GM23338 (cell line): ENCODE data around the gene POLR2B. TPM values are rescaled to one million over a fixed set of nuclear protein-coding genes. Genes with fewer than 3 reads are reported as not detected.

ENCODE experiments used
- ATAC-seq: fragments of 200-7000 bp; cut with Tn5 transposase; 3 replicates; pipeline ENCODE4 v1.9.1; 2020
- DNase-seq: peaks from one replicate; pipeline ENCODE4 v3.0.0-alpha.2; 2015; ENCODE audit warnings: low spot score
- H2AFZ ChIP-seq: fragments of 200-600 bp; sonication (generic); 2 replicates; pipeline ENCODE4 v1.8.0; 2016; ENCODE audit warnings: antibody characterized with exemption, mild to moderate bottlenecking, moderate library complexity
- H3F3A ChIP-seq: fragments of 200-600 bp; sonication (generic); replicated peaks from 2 replicates; pipeline ENCODE4 v1.8.0; 2017; ENCODE audit warnings: antibody characterized with exemption, mixed run types, low read depth
- H3K27ac ChIP-seq: fragments of 200-600 bp; sonication (generic); 2 replicates; pipeline ENCODE4 v1.6.1; 2016; ENCODE audit warnings: low read depth
- H3K27me3 ChIP-seq: fragments of 200-600 bp; sonication (generic); 2 replicates; pipeline ENCODE4 v1.8.0; 2016; ENCODE audit warnings: mild to moderate bottlenecking, mixed run types, moderate library complexity; ENCODE audit not compliant: insufficient read depth
- H3K36me3 ChIP-seq: fragments of 200-600 bp; sonication (generic); 2 replicates; pipeline ENCODE4 v1.8.0; 2016; ENCODE audit warnings: mild to moderate bottlenecking; ENCODE audit not compliant: insufficient read depth
- H3K4me1 ChIP-seq: fragments of 200-600 bp; sonication (generic); 2 replicates; pipeline ENCODE4 v1.8.0; 2016; ENCODE audit warnings: mild to moderate bottlenecking, moderate library complexity; ENCODE audit not compliant: insufficient read depth
- H3K4me2 ChIP-seq: fragments of 200-600 bp; sonication (generic); 2 replicates; pipeline ENCODE4 v1.7.1; 2017; ENCODE audit warnings: mixed run types
- H3K4me3 ChIP-seq: fragments of 200-600 bp; sonication (generic); 2 replicates; pipeline ENCODE4 v1.6.1; 2016; ENCODE audit warnings: mixed run types
- H3K79me2 ChIP-seq: fragments of 200-600 bp; sonication (generic); replicated peaks from 2 replicates; pipeline ENCODE4 v1.8.0; 2017; ENCODE audit warnings: mild to moderate bottlenecking; ENCODE audit not compliant: insufficient read depth
- H3K9me2 ChIP-seq: fragments of 200-600 bp; sonication (generic); 2 replicates; pipeline ENCODE4 v1.8.0; 2017; ENCODE audit not compliant: insufficient read depth
- H4K20me1 ChIP-seq: fragments of 200-600 bp; sonication (generic); replicated peaks from 2 replicates; pipeline ENCODE4 v1.8.0; 2017; ENCODE audit warnings: mild to moderate bottlenecking; ENCODE audit not compliant: insufficient read depth
- H3K27ac Mint-ChIP-seq: 2 replicates; pipeline ENCODE4 v1.8.0; 2020; ENCODE audit warnings: inconsistent platforms, mild to moderate bottlenecking, moderate library complexity, mixed read lengths
- H3K27me3 Mint-ChIP-seq: 3 replicates; pipeline ENCODE4 v1.8.0; 2022; ENCODE audit warnings: low read depth, mild to moderate bottlenecking, moderate library complexity, mixed read lengths, inconsistent platforms; ENCODE audit not compliant: insufficient read depth, poor library complexity
- H3K36me3 Mint-ChIP-seq: 3 replicates; pipeline ENCODE4 v1.8.0; 2021; ENCODE audit warnings: low read depth, mild to moderate bottlenecking, inconsistent platforms, moderate library complexity, mixed read lengths
- H3K4me1 Mint-ChIP-seq: 3 replicates; pipeline ENCODE4 v1.8.0; 2020; ENCODE audit warnings: mild to moderate bottlenecking, inconsistent platforms, mixed read lengths
- H3K4me3 Mint-ChIP-seq: 3 replicates; pipeline ENCODE4 v1.8.0; 2021; ENCODE audit warnings: moderate library complexity, mild to moderate bottlenecking, inconsistent platforms, mixed read lengths
- H3K9me3 Mint-ChIP-seq: 3 replicates; pipeline ENCODE4 v1.8.0; 2020; ENCODE audit warnings: moderate library complexity, mild to moderate bottlenecking, inconsistent platforms, mixed read lengths
- CREB1 ChIP-seq: fragments of 250-450 bp; sonication (Bioruptor Pico); IDR thresholded peaks from 2 replicates; pipeline ENCODE4 v1.5.0; 2020; ENCODE audit warnings: low read depth, mild to moderate bottlenecking, moderate library complexity
- CTCF ChIP-seq, 2 experiments: fragments of 200-600 bp in 1 of 2; sonication (generic) in 1 of 2; conservative IDR thresholded peaks; 2 replicates each; pipeline versions ENCODE4 v1.5.1 to v1.6.1; 2016 to 2017; ENCODE audit warnings: antibody characterized with exemption in 2 of 2, low read depth in 2 of 2, mild to moderate bottlenecking in 2 of 2, moderate library complexity in 1 of 2
- EZH2 ChIP-seq: fragments of 200-600 bp; sonication (generic); IDR thresholded peaks from one replicate; pipeline ENCODE4 v1.8.0; 2017; ENCODE audit warnings: antibody characterized with exemption, mild to moderate bottlenecking, low read depth; ENCODE audit not compliant: unreplicated experiment
- EZH2phosphoT487 ChIP-seq: fragments of 200-600 bp; sonication (generic); IDR thresholded peaks from one replicate; pipeline ENCODE4 v1.8.1; 2018; ENCODE audit warnings: antibody characterized with exemption; ENCODE audit not compliant: unreplicated experiment
- JUNB ChIP-seq: IDR thresholded peaks from one replicate; pipeline ENCODE4 v1.6.1; 2016; ENCODE audit warnings: antibody characterized with exemption; ENCODE audit not compliant: unreplicated experiment
- POLR2AphosphoS5 ChIP-seq: IDR thresholded peaks from 2 replicates; pipeline ENCODE4 v1.6.1; 2016; ENCODE audit warnings: antibody characterized with exemption, low read depth
- STAT1 ChIP-seq: IDR thresholded peaks from one replicate; pipeline ENCODE4 v1.6.1; 2016; ENCODE audit warnings: antibody characterized with exemption; ENCODE audit not compliant: unreplicated experiment
- polyA plus RNA-seq: library from polyadenylated mRNA; unstranded; fragments of >200 nt; fragmentation: Nextera tagmentation; extraction: Ambion mirVana; gene quantifications from 2 replicates; pipeline ENCODE4 v1.2.1, GENCODE V29; 2016
- total RNA-seq: library from RNA; depleted of rRNA; stranded (reverse); fragments of >200 nt; shearing (Covaris generic); gene quantifications from 2 replicates; pipeline ENCODE4 v1.2.3, GENCODE V29; 2014

The POLR2B gene
- total and polyA plus RNA-seq, 2 experiments from 2014 or later, result 56.5 to 165 TPM

- Histone ChIP-seq H3K27ac (peak within 1 kb of the TSS; percentile 96), H3K36me3 (peaks cover 22% of the 10 kb centered on the region), H3K4me2 (peak within 1 kb of the TSS; percentile 94), H3K4me3 (peak within 1 kb of the TSS; percentile 95), H3K4me1 (0 out of 2 replicates have a peak, but pooled peaks cover 3% of the 10 kb centered on the region), H3K9me2 (no peaks in the 10 kb centered on the region), H3K27me3 (no peaks in the 10 kb centered on the region), H4K20me1 (peaks cover 47% of the 10 kb centered on the region), H3K79me2 (peaks cover 70% of the 10 kb centered on the region), H3F3A (no peaks in the 10 kb centered on the region), H2AFZ (peak within 1 kb of the TSS; percentile 91)
- TF ChIP-seq POLR2AphosphoS5, result peak; percentile 89
- no peak for TF ChIP-seq EZH2
- peak; percentile 4; the same call in 1 of the 2 replicates for TF ChIP-seq CREB1 (CRISPR knock-in tag)
- Mint-ChIP-seq H3K36me3 (peaks cover 29% of the 10 kb centered on the region), H3K27me3 (peaks cover 12% of the 10 kb centered on the region), H3K9me3 (no peaks in the 10 kb centered on the region), H3K27ac (peak within 1 kb of the TSS; percentile 97), H3K4me1 (peaks cover 9% of the 10 kb centered on the region), H3K4me3 (peak within 1 kb of the TSS; percentile 100)
- peak; percentile 99 for DNase-seq
- peak; percentile 76 for ATAC-seq
Measured at GRCh38 chr4:56977321-56978012, 1.2 kb upstream of the POLR2B start, which contains the start of gene NOA1. TSS of gene NOA1 (minus strand) at chr4:56977606. CDS start at chr4:56977585, 21 bp downstream.

GRCh38 chr4:56979421-56980072 lies 851 bp downstream of the POLR2B start:
- no peak overlapping the region for H2AFZ ChIP-seq
- peaks cover 7% of the 10 kb centered on the region for H3K4me1 Mint-ChIP-seq

More at GRCh38 chr4:56979421-56980072, 851 bp downstream of the POLR2B start:
- DNase-seq (peak; percentile 46), ATAC-seq (no peak)
- H3K27ac ChIP-seq, result no peak overlapping the region
- no peaks in the 10 kb centered on the region for H3K27me3 ChIP-seq
- H4K20me1 ChIP-seq, result peaks cover 50% of the 10 kb centered on the region
- 0 out of 2 replicates have a peak, but pooled peaks cover 3% of the 10 kb centered on the region for H3K4me1 ChIP-seq
- H3K79me2 ChIP-seq, result peaks cover 84% of the 10 kb centered on the region
- H3K9me2 ChIP-seq, result no peaks in the 10 kb centered on the region
- H3K4me3 ChIP-seq, result peak overlapping the region; percentile 95
- no peaks in the 10 kb centered on the region for H3F3A ChIP-seq
- H3K36me3 ChIP-seq, result 0 out of 2 replicates have a peak, but pooled peaks cover 8% of the 10 kb centered on the region
- Mint-ChIP-seq H3K36me3 (peaks cover 10% of the 10 kb centered on the region; the same call in 2 of the 3 replicates), H3K9me3 (no peaks in the 10 kb centered on the region), H3K27me3 (peaks cover 12% of the 10 kb centered on the region), H3K27ac (peak overlapping the region; percentile 99), H3K4me3 (peak overlapping the region; percentile 100)
- H3K4me2 ChIP-seq, result peak overlapping the region; percentile 94
- TF ChIP-seq EZH2 (no peak), CTCF (conservative IDR thresholded peaks at IDR 0.05; ENCODE audit: low read depth in 2 of 2) (no peak), EZH2phosphoT487 (no peak), STAT1 (no peak), JUNB (no peak)
